Ishikawa (cell line): ENCODE data around the gene LETM1.

Source experiments
- CREB1 ChIP-seq: IDR thresholded peaks from 2 replicates; pipeline ENCODE4 v1.6.1; 2012; ENCODE audit warnings: low read depth
- EGR1 ChIP-seq: IDR thresholded peaks from 2 replicates; pipeline ENCODE4 v1.6.1; 2012
- EP300 ChIP-seq: IDR thresholded peaks from 2 replicates; pipeline ENCODE4 v1.6.1; 2012; ENCODE audit warnings: borderline replicate concordance
- MAX ChIP-seq: IDR thresholded peaks from 2 replicates; pipeline ENCODE4 v1.6.1; 2012
- RAD21 ChIP-seq: IDR thresholded peaks from 2 replicates; pipeline ENCODE4 v1.6.1; 2012; ENCODE audit warnings: low read depth
- TAF1 ChIP-seq: IDR thresholded peaks from 2 replicates; pipeline ENCODE4 v1.6.1; 2012; ENCODE audit warnings: low read depth, mild to moderate bottlenecking
- YY1 ChIP-seq: IDR thresholded peaks from 2 replicates; pipeline ENCODE4 v1.6.1; 2012; ENCODE audit warnings: low read depth

- TF ChIP-seq YY1 (no peak), RAD21 (no peak), EP300 (no peak), TAF1 (no peak), EGR1 (no peak), MAX (no peak), CREB1 (no peak)
These were observed 93.5 kb downstream of the LETM1 start for GRCh38 chr4:1762264-1763010.
